NCI-H2196 (cell line): ENCODE data around the gene DMAC1.

Experiments
- DNase-seq: peaks from one replicate; lab custom pipeline; 2025; ENCODE audit not compliant: unreplicated experiment; lab: John Stamatoyannopoulos, UW

The DMAC1 gene

GRCh38 chr9:7799234-7799943, at the start of gene DMAC1:
Gene DMAC1 (minus strand): TSS chr9:7799778. CDS start chr9:7799734, 44 bp downstream.
- peak; percentile 94 for DNase-seq

- no peak for DNase-seq
Measured at GRCh38 chr9:7849362-7849761, 49.8 kb upstream of the DMAC1 start.

- DNase-seq, result no peak
Measured at GRCh38 chr9:7848498-7848897, 48.9 kb upstream of the DMAC1 start.

- DNase-seq, result no peak
Measured at GRCh38 chr9:7844242-7844641, 44.7 kb upstream of the DMAC1 start.

GRCh38 chr9:7841831-7842230, 42.3 kb upstream of the DMAC1 start:
- DNase-seq, result no peak

GRCh38 chr9:7834531-7834930, 35.0 kb upstream of the DMAC1 start:
- DNase-seq, result no peak

- no peak for DNase-seq
Measured at GRCh38 chr9:7828334-7828733, 28.8 kb upstream of the DMAC1 start.

- no peak for DNase-seq
Measured at GRCh38 chr9:7827792-7828191, 28.2 kb upstream of the DMAC1 start.

GRCh38 chr9:7827056-7827455, 27.5 kb upstream of the DMAC1 start:
- no peak for DNase-seq

GRCh38 chr9:7823651-7824050, 24.1 kb upstream of the DMAC1 start:
- no peak for DNase-seq

GRCh38 chr9:7819984-7820383, 20.4 kb upstream of the DMAC1 start:
- DNase-seq, result no peak

GRCh38 chr9:7816021-7816420, 16.4 kb upstream of the DMAC1 start:
- DNase-seq, result no peak

- no peak for DNase-seq
Measured at GRCh38 chr9:7813030-7813429, 13.5 kb upstream of the DMAC1 start.

- no peak for DNase-seq
Measured at GRCh38 chr9:7811677-7812076, 12.1 kb upstream of the DMAC1 start.

GRCh38 chr9:7802666-7803065, 3.1 kb upstream of the DMAC1 start:
- no peak for DNase-seq

- DNase-seq, result no peak
Measured at GRCh38 chr9:7799944-7800285, 337 bp upstream of the DMAC1 start.

GRCh38 chr9:7794196-7794595, 5.4 kb downstream of the DMAC1 start:
- DNase-seq, result no peak

- DNase-seq, result no peak
Measured at GRCh38 chr9:7791394-7791793, 8.2 kb downstream of the DMAC1 start.

GRCh38 chr9:7790819-7791182, 8.8 kb downstream of the DMAC1 start:
- DNase-seq, result no peak

- no peak for DNase-seq
Measured at GRCh38 chr9:7790022-7790818, 9.4 kb downstream of the DMAC1 start.

GRCh38 chr9:7788772-7789171, 10.8 kb downstream of the DMAC1 start:
- no peak for DNase-seq

- no peak for DNase-seq
Measured at GRCh38 chr9:7785813-7786212, 13.8 kb downstream of the DMAC1 start.

- DNase-seq, result no peak
Measured at GRCh38 chr9:7784472-7784871, 15.1 kb downstream of the DMAC1 start.
